Omental fat pad (tissue), 4 donors: ENCODE results near the gene TMEM117. TPM values are rescaled to one million over a fixed set of nuclear protein-coding genes. Genes with fewer than 3 reads are reported as not detected.

Source experiments
- ATAC-seq: fragments of 150-250 bp; one replicate; pipeline ENCODE4 v1.9.1; 2016; ENCODE audit warnings: mild to moderate bottlenecking, moderate library complexity; ENCODE audit not compliant: low FRiP score
- DNase-seq: peaks from one replicate; pipeline ENCODE4 v3.0.0-alpha.2; 2019; ENCODE audit warnings: low spot score
- CTCF ChIP-seq, 3 donors: fragments of 450-650 bp; IDR thresholded peaks; one replicate each; pipeline ENCODE4 v1.5.1; 2016 to 2017; ENCODE audit warnings: antibody characterized with exemption in 3 of 3, mild to moderate bottlenecking in 3 of 3, moderate library complexity in 2 of 3
- total RNA-seq, 4 donors: library from RNA; depleted of rRNA; stranded (reverse); fragments of >200 nt; gene quantifications; one replicate each; pipeline ENCODE4 v1.1.0, GENCODE V29; 2016

Gene TMEM117
- total RNA-seq, 4 donors from 2014 or later: 7.5 to 13.1 (median 8.2) TPM

DNA sequence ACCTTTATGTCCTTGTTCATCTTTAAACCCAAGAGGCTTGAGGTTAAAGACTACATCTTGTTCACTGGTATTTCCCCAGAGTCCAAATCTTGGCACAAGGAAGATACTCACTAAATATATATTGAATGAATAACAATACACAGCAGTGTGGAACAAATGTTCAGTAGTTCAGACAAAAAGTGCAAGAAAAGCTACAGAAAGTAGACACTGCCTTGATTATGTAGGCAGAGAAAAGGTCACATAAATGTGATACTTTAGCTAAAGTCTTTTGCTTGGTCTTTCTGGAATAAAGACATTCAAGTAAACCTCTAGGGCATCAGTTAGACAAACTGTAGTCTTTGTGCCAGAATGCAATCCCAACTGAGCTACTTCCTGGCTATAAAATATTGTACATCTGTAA is 157.0 kb downstream of the TMEM117 start:
- DNase-seq (no peak), ATAC-seq (no peak)
- TF ChIP-seq CTCF (IDR thresholded peaks at IDR 0.05): no peak

- TF ChIP-seq CTCF (IDR thresholded peaks at IDR 0.05): no peak
- DNase-seq (no peak), ATAC-seq (no peak)
Measured at GRCh38 chr12:44000309-44000952, 164.6 kb downstream of the TMEM117 start.

DNA sequence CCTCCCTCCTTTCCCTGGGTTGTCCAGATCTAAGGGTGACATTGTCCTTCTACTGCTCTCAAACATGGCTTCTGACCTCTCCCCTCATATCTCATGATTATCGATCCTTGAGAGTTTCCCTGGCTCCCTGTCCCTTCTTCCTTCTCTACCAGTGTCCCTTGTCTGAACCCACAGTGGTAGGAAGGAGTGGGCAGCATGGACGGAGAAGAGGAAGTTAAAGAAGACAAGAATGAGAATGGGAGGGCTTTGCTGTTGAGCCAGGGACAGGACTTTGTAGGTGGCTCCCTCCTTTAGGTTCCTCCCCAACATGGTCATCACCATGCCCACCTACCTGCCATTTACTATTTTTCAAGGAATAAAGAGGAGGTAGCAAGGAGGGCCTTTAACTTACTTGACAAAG is 166.7 kb downstream of the TMEM117 start:
- ATAC-seq: no peak
- no peak for DNase-seq
- no peak for TF ChIP-seq CTCF (IDR thresholded peaks at IDR 0.05)

DNA sequence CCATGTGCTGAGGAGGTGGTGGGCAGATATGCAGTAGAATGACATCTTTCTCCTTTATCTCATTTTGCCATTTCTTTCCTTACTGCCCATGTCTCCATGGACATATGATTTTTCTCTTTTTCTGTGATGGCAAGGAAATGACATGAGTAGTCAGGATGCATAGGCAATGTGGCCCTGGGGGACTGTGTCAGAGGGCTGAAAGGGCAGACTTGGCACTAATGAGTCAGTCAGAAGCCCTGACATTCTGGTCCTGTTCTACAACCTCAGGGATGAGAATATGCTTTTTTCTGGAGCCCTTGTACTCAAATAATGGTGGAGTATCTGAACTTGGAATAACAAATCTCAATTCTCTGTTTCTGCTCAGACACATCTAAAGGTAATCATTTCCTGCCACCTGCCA is 167.8 kb downstream of the TMEM117 start:
- DNase-seq (no peak), ATAC-seq (no peak)
- TF ChIP-seq CTCF (IDR thresholded peaks at IDR 0.05): no peak

DNA sequence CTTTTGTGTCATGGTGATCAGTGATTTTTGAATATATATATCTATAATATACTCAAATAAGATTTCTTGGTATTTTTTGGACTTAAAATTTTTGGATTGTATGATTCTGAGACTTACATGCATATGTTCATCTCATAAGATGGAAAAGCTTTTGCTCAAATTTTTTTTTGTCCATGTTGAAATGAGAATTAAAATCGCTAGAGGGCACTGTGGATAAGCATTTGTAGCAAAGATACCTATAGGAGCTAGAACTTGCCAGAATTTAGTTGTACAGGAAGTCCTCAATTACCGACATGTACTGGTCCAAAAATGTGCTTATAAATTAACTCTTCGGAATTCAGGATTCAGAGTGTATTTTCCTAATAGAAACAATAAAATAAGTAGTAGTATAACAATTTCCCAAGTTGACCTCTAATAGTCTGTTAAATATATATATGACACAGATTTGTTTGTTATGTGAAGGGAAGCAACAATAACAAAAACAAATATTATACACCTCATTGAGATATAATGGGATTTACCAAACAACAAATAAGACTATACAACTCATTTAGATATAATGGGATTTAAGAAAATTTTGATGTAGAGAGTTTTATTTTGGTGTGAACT is 179.6 kb downstream of the TMEM117 start:
- no peak for TF ChIP-seq CTCF (IDR thresholded peaks at IDR 0.05)
- ATAC-seq (no peak), DNase-seq (no peak)

DNA sequence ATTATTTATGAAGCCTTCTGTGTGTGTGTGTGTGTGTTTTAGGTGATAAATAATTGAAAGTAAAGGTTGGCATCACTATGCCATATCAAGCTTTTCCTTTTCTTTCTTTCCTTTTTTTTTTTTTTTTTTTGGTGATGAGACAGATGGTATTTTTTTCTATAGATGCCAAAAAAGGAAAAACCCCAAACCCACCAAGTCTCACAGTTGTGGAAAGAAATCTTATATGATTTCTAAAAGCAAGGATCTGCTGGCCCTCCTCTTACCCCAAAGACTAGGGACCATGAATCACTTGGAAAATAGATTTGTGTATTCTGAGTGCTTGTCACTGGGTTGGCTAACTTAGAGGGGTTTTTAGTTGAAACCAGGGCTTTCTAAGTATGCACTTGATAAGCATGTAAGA is 181.3 kb downstream of the TMEM117 start:
- no peak for ATAC-seq
- DNase-seq: no peak
- no peak for TF ChIP-seq CTCF (IDR thresholded peaks at IDR 0.05)

GRCh38 chr12:44019118-44019517 is 183.2 kb downstream of the TMEM117 start:
- DNase-seq (no peak), ATAC-seq (no peak)
- TF ChIP-seq CTCF (IDR thresholded peaks at IDR 0.05): no peak
